ENCODE results near the gene C2orf92. TPM values are rescaled to one million over a fixed set of nuclear protein-coding genes. Genes with fewer than 3 reads are reported as not detected.
"Not testable (repeated sequence)": the region's sequence is repeated elsewhere in the genome, so short reads cannot be mapped to it uniquely, and the experiment has no call there.

The C2orf92 gene
- 1 to 10 TPM; 3.3 to 4.4 (median 4.0) TPM for total RNA-seq

- ATAC-seq (no peak), DNase-seq (no peak)
- no peak within 1 kb of the TSS for H3K4me3 Mint-ChIP-seq
- peaks cover 3% of the 10 kb centered on the region for H3K27me3 Mint-ChIP-seq (ENCODE audit: low read depth)
- H3K4me1 Mint-ChIP-seq (ENCODE audit: low read depth) = peaks cover 19% of the 10 kb centered on the region
- H3K36me3 Mint-ChIP-seq (ENCODE audit: insufficient read depth) = no peaks in the 10 kb centered on the region
- no peaks in the 10 kb centered on the region for H3K9me3 Mint-ChIP-seq
These were observed at the start of gene C2orf92 for GRCh38 chr2:97669448-97669847. C2orf92 (plus strand) TSS chr2:97669713; CDS start chr2:97669789, 76 bp downstream.

DNA sequence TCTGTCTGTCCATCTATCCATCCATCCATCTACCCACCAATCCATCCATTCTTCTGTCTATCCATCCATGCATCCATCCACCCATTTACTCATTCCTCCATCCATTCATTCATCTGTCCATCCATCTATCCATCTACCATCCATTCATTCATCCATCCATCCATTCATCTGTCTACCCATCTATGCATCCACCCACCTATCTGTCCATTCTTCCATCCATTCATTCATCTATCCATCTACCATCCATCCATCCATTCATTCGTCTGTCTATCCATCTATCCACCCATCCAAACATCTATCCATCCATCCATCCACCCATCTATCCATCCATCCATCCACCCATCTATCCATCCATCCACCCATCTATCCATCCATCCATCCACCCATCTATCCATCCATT is 49.0 kb upstream of the C2orf92 start:
- H3K9me3 Mint-ChIP-seq; DNase-seq; H3K4me3 Mint-ChIP-seq; ATAC-seq; H3K4me1 Mint-ChIP-seq (ENCODE audit: low read depth); H3K27me3 Mint-ChIP-seq (ENCODE audit: low read depth); H3K36me3 Mint-ChIP-seq (ENCODE audit: insufficient read depth): not testable (repeated sequence)

DNA sequence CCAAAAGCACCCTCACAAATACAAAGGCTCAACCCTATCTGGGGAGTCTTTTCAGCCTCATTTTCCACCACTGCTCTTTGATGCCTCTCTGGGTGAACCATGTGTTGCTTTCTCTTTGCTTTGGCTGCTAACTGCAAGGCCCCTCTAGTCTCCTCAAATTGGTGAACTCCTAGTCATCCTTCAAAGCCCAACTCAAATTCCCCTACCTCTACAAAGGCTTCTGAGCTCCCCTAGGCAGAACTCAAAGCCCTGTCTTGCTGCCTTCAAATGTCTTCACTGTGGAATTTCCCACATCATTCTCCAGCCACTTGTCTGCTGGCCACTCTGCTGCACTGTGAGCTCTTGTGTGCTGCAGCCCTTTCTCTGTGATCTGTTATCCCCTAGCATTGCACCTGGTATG is 46.5 kb upstream of the C2orf92 start:
- H3K27me3 Mint-ChIP-seq (ENCODE audit: low read depth); ATAC-seq; H3K9me3 Mint-ChIP-seq; H3K4me3 Mint-ChIP-seq; H3K36me3 Mint-ChIP-seq (ENCODE audit: insufficient read depth); H3K4me1 Mint-ChIP-seq (ENCODE audit: low read depth); DNase-seq: not testable (repeated sequence)

DNA sequence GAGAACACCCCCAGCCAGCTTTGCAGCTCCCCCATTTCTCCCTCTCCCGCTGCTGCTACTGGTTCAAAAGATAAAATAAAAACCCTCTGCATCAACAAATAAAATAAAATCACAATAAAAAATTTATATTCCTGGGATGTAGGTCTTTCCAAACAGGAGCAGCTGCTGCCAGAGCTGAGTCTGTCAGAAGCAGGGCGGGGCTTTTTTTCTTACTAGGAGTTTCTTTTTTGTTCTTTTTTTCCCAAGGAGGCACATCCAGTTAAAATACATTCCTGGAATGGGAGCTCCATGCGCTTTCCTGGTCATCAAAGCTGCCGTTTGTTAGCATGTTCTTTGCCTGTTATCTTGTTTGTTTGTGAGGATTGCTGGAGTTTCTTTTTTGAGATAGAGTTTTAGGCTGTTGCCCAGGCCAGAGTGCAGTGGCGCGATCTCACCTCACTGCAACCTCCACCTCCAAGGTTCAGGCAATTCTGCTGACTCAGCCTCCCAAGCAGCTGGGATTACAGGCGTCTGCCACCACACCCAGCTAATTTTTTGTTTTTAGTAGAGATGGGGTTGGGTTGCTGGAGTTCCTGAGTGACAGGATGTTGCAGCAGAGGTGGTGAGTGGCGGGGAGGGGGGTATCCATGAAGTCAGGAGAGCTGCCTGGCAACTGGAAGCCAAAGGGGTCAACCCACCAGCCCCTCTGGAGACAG is 44.0 kb upstream of the C2orf92 start:
- not testable (repeated sequence) for H3K36me3 Mint-ChIP-seq (ENCODE audit: insufficient read depth); ATAC-seq; H3K4me1 Mint-ChIP-seq (ENCODE audit: low read depth); H3K9me3 Mint-ChIP-seq; H3K4me3 Mint-ChIP-seq; DNase-seq; H3K27me3 Mint-ChIP-seq (ENCODE audit: low read depth)

GRCh38 chr2:97626049-97626430 is 43.5 kb upstream of the C2orf92 start:
- DNase-seq; H3K27me3 Mint-ChIP-seq (ENCODE audit: low read depth); H3K4me1 Mint-ChIP-seq (ENCODE audit: low read depth); H3K9me3 Mint-ChIP-seq; ATAC-seq; H3K36me3 Mint-ChIP-seq (ENCODE audit: insufficient read depth); H3K4me3 Mint-ChIP-seq: not testable (repeated sequence)

- no peak for DNase-seq
- Mint-ChIP-seq H3K4me1 (ENCODE audit: low read depth) (peaks cover 19% of the 10 kb centered on the region), H3K36me3 (ENCODE audit: insufficient read depth) (peaks cover 10% of the 10 kb centered on the region), H3K9me3 (no peaks in the 10 kb centered on the region), H3K4me3 (no peak overlapping the region), H3K27me3 (ENCODE audit: low read depth) (peaks cover 5% of the 10 kb centered on the region)
- no peak for ATAC-seq
These were observed 25.3 kb upstream of the C2orf92 start for GRCh38 chr2:97644023-97644717.

DNA sequence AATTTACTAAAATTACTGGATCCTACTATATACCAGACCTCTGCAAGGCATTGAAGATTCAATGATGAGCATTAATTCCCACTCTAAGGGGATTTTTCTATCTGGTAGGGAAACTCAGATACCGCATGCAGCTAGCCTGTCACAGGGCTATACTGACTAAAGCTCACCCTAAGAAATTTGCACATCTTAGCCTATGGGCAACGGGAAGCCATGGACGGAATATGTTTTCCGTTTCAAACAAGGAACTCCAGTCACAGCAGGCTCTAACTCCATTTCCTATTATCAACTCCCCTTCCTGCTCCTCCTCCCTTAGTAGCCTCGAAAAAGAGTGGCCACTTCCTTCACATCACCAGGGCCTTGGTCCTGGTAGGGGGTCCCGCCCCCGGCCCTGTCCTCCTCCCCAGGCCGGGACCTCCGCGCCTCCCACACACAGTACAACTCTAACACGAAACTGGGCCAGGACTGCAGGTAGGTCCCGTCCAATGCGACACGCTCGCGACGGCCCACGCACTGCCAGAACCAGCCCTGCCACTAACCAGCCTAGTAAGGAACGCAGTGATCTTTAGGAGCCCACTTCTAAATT is 24.3 kb upstream of the C2orf92 start:
- ATAC-seq (peak; percentile 54 to 61), DNase-seq (no peak)
- Mint-ChIP-seq H3K36me3 (ENCODE audit: insufficient read depth) (peaks cover 16% of the 10 kb centered on the region), H3K4me3 (peak overlapping the region; percentile 90), H3K27me3 (ENCODE audit: low read depth) (no peaks in the 10 kb centered on the region), H3K4me1 (ENCODE audit: low read depth) (peaks cover 19% of the 10 kb centered on the region), H3K9me3 (no peaks in the 10 kb centered on the region)

GRCh38 chr2:97645695-97646629 is 23.6 kb upstream of the C2orf92 start, which contains the start of gene COX5B:
COX5B (plus strand) TSS chr2:97646062; CDS start chr2:97646087, 25 bp downstream.
- Mint-ChIP-seq H3K36me3 (ENCODE audit: insufficient read depth) (peaks cover 17% of the 10 kb centered on the region), H3K4me1 (ENCODE audit: low read depth) (peaks cover 19% of the 10 kb centered on the region), H3K27me3 (ENCODE audit: low read depth) (no peaks in the 10 kb centered on the region), H3K9me3 (no peaks in the 10 kb centered on the region), H3K4me3 (peak within 1 kb of the TSS; percentile 90)
- peak; percentile 92 for ATAC-seq
- peak; percentile 98 for DNase-seq

GRCh38 chr2:97646977-97647376 is 22.5 kb upstream of the C2orf92 start:
- no peak for DNase-seq
- ATAC-seq = no peak
- Mint-ChIP-seq H3K9me3 (no peaks in the 10 kb centered on the region), H3K4me3 (peak overlapping the region; percentile 90), H3K4me1 (ENCODE audit: low read depth) (peaks cover 19% of the 10 kb centered on the region), H3K36me3 (ENCODE audit: insufficient read depth) (peaks cover 20% of the 10 kb centered on the region), H3K27me3 (ENCODE audit: low read depth) (no peaks in the 10 kb centered on the region)

- H3K9me3 Mint-ChIP-seq = no peaks in the 10 kb centered on the region
- ATAC-seq = no peak
- no peaks in the 10 kb centered on the region for H3K27me3 Mint-ChIP-seq (ENCODE audit: low read depth)
- peaks cover 14% of the 10 kb centered on the region for H3K4me1 Mint-ChIP-seq (ENCODE audit: low read depth)
- peaks cover 36% of the 10 kb centered on the region for H3K36me3 Mint-ChIP-seq (ENCODE audit: insufficient read depth)
- no peak overlapping the region for H3K4me3 Mint-ChIP-seq
- DNase-seq = no peak
These were observed 18.4 kb upstream of the C2orf92 start for GRCh38 chr2:97651114-97651513.

DNA sequence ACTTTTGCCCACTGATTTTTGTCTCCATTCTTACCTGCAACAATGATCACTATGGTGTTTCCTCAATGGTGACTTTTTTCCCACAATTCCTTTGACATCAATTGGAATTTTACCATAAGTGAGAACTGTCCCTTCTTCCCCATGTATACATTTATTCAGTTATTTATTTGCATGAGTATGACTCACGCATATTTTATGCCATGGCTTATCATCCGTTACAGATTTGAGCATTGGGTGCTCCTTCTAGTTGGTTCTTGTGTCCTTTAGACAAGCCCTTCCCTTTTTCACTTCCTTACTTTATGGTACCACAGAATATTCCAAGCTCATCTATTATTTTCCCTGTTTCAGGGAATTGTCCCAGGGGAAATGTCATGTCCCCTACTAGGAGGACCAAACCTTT is 16.0 kb upstream of the C2orf92 start:
- Mint-ChIP-seq H3K27me3 (ENCODE audit: low read depth) (no peaks in the 10 kb centered on the region), H3K9me3 (no peaks in the 10 kb centered on the region), H3K36me3 (ENCODE audit: insufficient read depth) (peaks cover 37% of the 10 kb centered on the region), H3K4me1 (ENCODE audit: low read depth) (peaks cover 3% of the 10 kb centered on the region), H3K4me3 (no peak overlapping the region)
- ATAC-seq = no peak
- DNase-seq = no peak

- no peaks in the 10 kb centered on the region for H3K9me3 Mint-ChIP-seq
- no peak overlapping the region for H3K4me3 Mint-ChIP-seq
- ATAC-seq = no peak
- DNase-seq = no peak
- no peaks in the 10 kb centered on the region for H3K27me3 Mint-ChIP-seq (ENCODE audit: low read depth)
- H3K4me1 Mint-ChIP-seq (ENCODE audit: low read depth) = peaks cover 2% of the 10 kb centered on the region
- H3K36me3 Mint-ChIP-seq (ENCODE audit: insufficient read depth) = peaks cover 37% of the 10 kb centered on the region
These were observed 15.6 kb upstream of the C2orf92 start for GRCh38 chr2:97653874-97654273.

DNA sequence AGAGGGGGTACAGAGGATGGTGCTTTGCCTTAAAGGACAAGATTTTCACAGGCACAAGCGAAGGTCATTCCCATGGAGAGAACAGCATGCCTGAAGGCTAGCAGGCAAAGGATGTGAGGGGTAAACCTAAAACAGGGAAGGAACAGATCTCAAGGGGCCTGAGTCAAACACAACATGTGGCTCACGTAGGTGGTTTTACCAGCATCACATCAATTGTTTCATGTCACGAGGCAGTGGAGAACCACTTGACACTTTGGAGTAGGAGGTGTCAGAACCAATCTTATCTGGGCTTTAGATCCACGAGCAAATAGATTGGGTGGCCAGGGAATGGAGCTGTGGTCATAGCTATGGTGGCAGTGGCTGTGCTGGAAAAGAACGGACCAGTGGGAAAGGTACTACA is 15.2 kb upstream of the C2orf92 start:
- ATAC-seq (peak in 1 of 2 donors; percentile 59), DNase-seq (no peak)
- H3K36me3 Mint-ChIP-seq (ENCODE audit: insufficient read depth) = peaks cover 33% of the 10 kb centered on the region
- no peaks in the 10 kb centered on the region for H3K9me3 Mint-ChIP-seq
- peaks cover 2% of the 10 kb centered on the region for H3K4me1 Mint-ChIP-seq (ENCODE audit: low read depth)
- H3K27me3 Mint-ChIP-seq (ENCODE audit: low read depth) = no peaks in the 10 kb centered on the region
- no peak overlapping the region for H3K4me3 Mint-ChIP-seq

DNA sequence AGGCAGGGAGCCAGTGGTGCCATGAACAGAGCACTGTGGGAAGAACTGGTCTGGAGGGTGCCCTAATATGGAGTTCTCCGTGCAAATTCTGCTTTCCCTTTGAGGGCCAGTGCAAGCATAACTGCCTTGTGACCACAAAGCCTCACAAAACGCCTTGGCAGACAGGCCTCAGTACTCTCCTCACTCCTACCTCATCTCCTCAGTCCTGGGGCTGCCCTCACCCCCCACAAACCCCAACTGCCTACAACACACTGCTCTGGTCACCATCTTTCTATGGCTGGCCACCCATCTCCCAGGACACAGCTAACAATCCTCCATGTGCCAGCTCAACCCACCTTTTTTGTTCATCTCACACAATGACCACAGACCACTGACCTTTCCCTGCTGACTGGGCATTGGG is 14.7 kb upstream of the C2orf92 start:
- H3K4me1 Mint-ChIP-seq (ENCODE audit: low read depth) = peaks cover 2% of the 10 kb centered on the region
- H3K9me3 Mint-ChIP-seq = no peaks in the 10 kb centered on the region
- no peak for ATAC-seq
- no peaks in the 10 kb centered on the region for H3K27me3 Mint-ChIP-seq (ENCODE audit: low read depth)
- no peak overlapping the region for H3K4me3 Mint-ChIP-seq
- no peak for DNase-seq
- peaks cover 31% of the 10 kb centered on the region for H3K36me3 Mint-ChIP-seq (ENCODE audit: insufficient read depth)
